ENCODE data around the gene PRDM10.

The PRDM10 gene

DNA sequence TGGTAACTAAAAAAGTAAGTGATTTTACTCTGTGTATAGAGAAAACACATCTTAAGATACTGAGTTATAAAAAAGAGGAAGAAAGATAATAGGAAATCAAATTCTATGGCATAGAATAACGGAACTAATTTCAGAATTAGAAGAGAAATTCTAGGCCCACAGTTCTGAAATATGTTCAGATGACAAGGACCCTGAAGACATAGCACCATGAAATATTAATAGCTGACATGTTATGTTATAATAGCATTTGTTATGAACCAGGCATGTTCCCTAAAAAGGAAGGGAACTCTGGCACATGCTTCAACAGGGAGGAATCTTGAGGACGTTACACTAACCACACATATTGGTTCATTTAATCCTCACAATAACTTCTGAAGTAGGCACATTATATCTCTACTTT, 32.7 kb downstream of the PRDM10 start:
- H3K9ac ChIP-seq (ENCODE audit: low read depth, low read length) = no peak overlapping the region
- H3K9me3 ChIP-seq (ENCODE audit: insufficient read depth, low read length, severe bottlenecking) = no peaks in the 10 kb centered on the region
- H3K4me1 ChIP-seq (ENCODE audit: insufficient read depth, low read length) = no peaks in the 10 kb centered on the region
- no peaks in the 10 kb centered on the region; the same call in 1 of the 2 replicates for H3K79me2 ChIP-seq (ENCODE audit: insufficient read depth, low read length)
- H4K20me1 ChIP-seq (ENCODE audit: insufficient read depth, low read length) = peaks cover 6% of the 10 kb centered on the region; the same call in 1 of the 2 replicates
- H3K27me3 ChIP-seq (ENCODE audit: insufficient read depth, low read length, poor library complexity) = no peaks in the 10 kb centered on the region
- no peak overlapping the region for H2AFZ ChIP-seq (ENCODE audit: low read depth, low read length)
- TF ChIP-seq EZH2 (IDR thresholded peaks at IDR 0.05; ENCODE audit: borderline replicate concordance, low read depth, low read length, severe bottlenecking) (no peak), CTCF (IDR thresholded peaks at IDR 0.05; ENCODE audit: borderline replicate concordance, extremely low read depth, low read length, poor library complexity, severe bottlenecking) (no peak)
- DNase-seq (no peak), ATAC-seq (ENCODE audit: insufficient read depth, low read depth) (no peak)
- H3K27ac ChIP-seq (ENCODE audit: low read length) = no peak overlapping the region
- no peak overlapping the region for H3K4me2 ChIP-seq (ENCODE audit: insufficient read depth, low read length)
- H3K4me3 ChIP-seq (ENCODE audit: low read depth in 1 of 2, low read length in 2 of 2) = no peak overlapping the region
- H3K36me3 ChIP-seq (ENCODE audit: insufficient read depth, low read length) = no peaks in the 10 kb centered on the region

DNA sequence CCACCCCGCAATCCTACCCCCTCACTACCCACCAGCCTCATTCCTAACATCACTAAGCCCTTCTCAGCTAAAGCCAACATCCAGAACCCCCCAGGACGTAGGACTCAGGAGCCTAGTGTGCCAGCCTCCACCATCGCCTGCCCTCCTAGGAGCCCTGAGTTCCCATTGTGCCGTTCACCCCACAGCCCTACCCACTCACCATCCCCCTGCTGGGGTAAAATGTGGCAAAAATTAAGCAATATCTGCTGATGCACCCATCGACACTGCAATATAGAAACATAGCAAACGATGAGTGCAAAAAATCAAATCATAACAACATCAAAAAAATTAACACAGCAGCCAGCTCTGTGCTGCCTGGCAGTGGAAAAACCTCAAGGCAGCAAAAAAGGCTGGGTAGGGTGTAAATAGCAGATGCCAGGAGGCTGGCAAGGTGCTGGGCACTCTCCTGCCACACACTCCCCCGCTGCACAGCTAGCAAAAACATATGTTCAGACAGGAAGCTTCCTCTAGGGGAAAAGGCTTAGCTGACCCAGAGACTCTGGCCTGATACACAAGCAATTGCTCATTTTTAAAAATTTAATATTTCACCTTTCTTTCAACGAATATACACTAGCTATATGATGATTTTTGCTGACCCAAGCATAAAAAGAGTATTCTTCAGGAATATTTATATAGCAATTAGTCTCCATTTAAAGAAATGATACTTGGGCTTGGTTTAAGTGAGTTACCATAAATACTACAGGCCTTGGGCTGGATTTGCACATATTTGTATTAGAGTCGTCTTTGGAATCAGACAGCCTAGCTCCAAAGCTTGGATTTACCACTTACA, 33.8 kb downstream of the PRDM10 start:
- H4K20me1 ChIP-seq (ENCODE audit: insufficient read depth, low read length) = peaks cover 6% of the 10 kb centered on the region; the same call in 1 of the 2 replicates
- H3K4me2 ChIP-seq (ENCODE audit: insufficient read depth, low read length) = no peak overlapping the region
- ATAC-seq (ENCODE audit: insufficient read depth, low read depth) (no peak), DNase-seq (no peak)
- H3K27ac ChIP-seq (ENCODE audit: low read length) = no peak overlapping the region
- H3K4me3 ChIP-seq (ENCODE audit: low read depth in 1 of 2, low read length in 2 of 2) = no peak overlapping the region
- no peaks in the 10 kb centered on the region for H3K4me1 ChIP-seq (ENCODE audit: insufficient read depth, low read length)
- no peaks in the 10 kb centered on the region for H3K9me3 ChIP-seq (ENCODE audit: insufficient read depth, low read length, severe bottlenecking)
- no peak for TF ChIP-seq CTCF (IDR thresholded peaks at IDR 0.05; ENCODE audit: borderline replicate concordance, extremely low read depth, low read length, poor library complexity, severe bottlenecking)
- no peak for TF ChIP-seq EZH2 (IDR thresholded peaks at IDR 0.05; ENCODE audit: borderline replicate concordance, low read depth, low read length, severe bottlenecking)
- H3K9ac ChIP-seq (ENCODE audit: low read depth, low read length) = no peak overlapping the region
- H2AFZ ChIP-seq (ENCODE audit: low read depth, low read length) = no peak overlapping the region
- H3K36me3 ChIP-seq (ENCODE audit: insufficient read depth, low read length) = no peaks in the 10 kb centered on the region
- H3K27me3 ChIP-seq (ENCODE audit: insufficient read depth, low read length, poor library complexity) = no peaks in the 10 kb centered on the region
- H3K79me2 ChIP-seq (ENCODE audit: insufficient read depth, low read length) = no peaks in the 10 kb centered on the region; the same call in 1 of the 2 replicates

DNA sequence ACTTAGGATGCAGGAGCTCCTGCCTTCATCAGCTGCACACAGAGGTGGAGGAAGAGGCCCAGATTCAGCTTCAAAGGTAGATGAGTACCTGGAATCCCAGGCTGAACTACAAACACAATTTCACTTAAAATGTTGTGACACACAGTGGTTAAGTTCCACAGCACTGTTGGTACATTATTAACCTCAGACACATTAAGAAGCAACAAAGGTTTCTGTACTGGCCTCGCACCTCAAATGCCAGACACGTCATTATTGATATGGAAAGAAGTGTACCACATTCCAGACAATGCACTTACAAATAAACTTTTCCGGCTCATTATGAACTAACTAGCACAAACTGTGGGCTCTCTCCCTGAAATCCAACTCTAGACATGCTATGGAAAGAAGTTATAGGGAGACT, 34.6 kb downstream of the PRDM10 start:
- no peaks in the 10 kb centered on the region for H3K36me3 ChIP-seq (ENCODE audit: insufficient read depth, low read length)
- H3K9ac ChIP-seq (ENCODE audit: low read depth, low read length) = no peak overlapping the region
- DNase-seq = no peak
- H3K4me1 ChIP-seq (ENCODE audit: insufficient read depth, low read length) = no peaks in the 10 kb centered on the region
- H3K27me3 ChIP-seq (ENCODE audit: insufficient read depth, low read length, poor library complexity) = no peaks in the 10 kb centered on the region
- no peaks in the 10 kb centered on the region; the same call in 1 of the 2 replicates for H3K79me2 ChIP-seq (ENCODE audit: insufficient read depth, low read length)
- H3K4me3 ChIP-seq (ENCODE audit: low read depth in 1 of 2, low read length in 2 of 2) = no peak overlapping the region
- no peak for ATAC-seq (ENCODE audit: insufficient read depth, low read depth)
- H2AFZ ChIP-seq (ENCODE audit: low read depth, low read length) = no peak overlapping the region
- TF ChIP-seq EZH2 (IDR thresholded peaks at IDR 0.05; ENCODE audit: borderline replicate concordance, low read depth, low read length, severe bottlenecking) (no peak), CTCF (IDR thresholded peaks at IDR 0.05; ENCODE audit: borderline replicate concordance, extremely low read depth, low read length, poor library complexity, severe bottlenecking) (no peak)
- H3K9me3 ChIP-seq (ENCODE audit: insufficient read depth, low read length, severe bottlenecking) = no peaks in the 10 kb centered on the region
- no peak overlapping the region for H3K4me2 ChIP-seq (ENCODE audit: insufficient read depth, low read length)
- H4K20me1 ChIP-seq (ENCODE audit: insufficient read depth, low read length) = peaks cover 6% of the 10 kb centered on the region; the same call in 1 of the 2 replicates
- H3K27ac ChIP-seq (ENCODE audit: low read length) = no peak overlapping the region
